HG03045 (cell line): ENCODE measurements around the gene MYH9.

ENCODE experiments used
- ATAC-seq: cut with Tn5 transposase; IDR thresholded peaks from one replicate; pipeline ENCODE4 v1.9.1; 2021; ENCODE audit warnings: mild to moderate bottlenecking, moderate library complexity; ENCODE audit not compliant: unreplicated experiment

Gene MYH9

DNA sequence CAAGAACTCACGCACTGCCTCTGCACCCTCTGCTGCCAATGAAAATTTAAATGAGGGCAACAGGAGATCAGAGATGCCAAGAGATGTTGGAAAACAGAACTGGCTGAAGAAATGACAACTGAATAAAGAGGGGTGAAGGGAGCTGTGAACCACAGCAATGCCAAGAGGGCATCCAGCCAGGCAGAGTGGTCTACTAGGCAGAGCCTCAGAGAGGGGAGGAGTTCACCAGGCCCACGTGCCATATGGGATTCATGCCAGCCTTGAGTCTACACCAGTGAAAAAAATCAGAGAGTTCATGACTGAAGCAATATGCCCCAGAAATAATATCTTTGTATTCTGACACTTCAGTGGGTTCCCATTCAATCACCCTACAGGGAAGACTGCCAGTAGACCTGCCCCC, 152.8 kb downstream of the MYH9 start:
- no peak for ATAC-seq

DNA sequence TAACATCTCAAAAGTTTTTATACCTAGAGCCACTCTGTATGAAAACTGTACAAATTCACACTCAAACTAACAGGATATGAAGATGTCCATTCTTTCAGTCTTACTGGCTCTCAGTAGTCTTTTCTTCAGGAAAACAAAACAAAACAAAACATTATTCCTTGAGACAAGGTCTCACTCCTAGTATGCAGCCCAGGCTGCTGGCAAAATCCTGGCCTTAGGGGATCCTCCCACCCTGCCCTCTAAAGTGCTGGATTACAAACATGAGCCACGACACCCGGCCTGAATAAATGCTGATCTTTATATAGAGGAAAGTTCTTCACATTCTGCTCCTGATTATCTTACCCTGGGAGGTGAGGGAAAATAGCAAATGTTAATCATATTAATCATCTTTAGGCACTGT, 153.6 kb downstream of the MYH9 start:
- ATAC-seq: no peak

DNA sequence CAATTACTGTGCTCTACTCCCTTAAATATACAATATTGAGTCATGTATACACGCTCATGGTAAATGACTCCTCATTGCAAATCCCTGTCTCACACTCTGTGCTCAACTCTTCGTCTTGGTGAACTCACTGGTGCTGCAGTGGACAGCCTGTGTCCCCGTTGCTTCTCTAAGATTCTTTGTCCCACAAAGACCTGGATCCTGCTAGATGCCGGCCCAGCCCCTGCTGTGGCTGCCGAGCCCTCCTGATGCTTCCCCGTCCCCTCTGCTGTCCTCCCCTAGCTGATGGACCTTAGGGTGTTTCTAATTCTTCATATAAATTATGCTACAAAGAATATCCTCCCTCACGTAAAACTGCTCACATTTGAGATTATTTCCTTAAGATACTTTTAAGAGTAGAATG, 154.0 kb downstream of the MYH9 start:
- no peak for ATAC-seq

DNA sequence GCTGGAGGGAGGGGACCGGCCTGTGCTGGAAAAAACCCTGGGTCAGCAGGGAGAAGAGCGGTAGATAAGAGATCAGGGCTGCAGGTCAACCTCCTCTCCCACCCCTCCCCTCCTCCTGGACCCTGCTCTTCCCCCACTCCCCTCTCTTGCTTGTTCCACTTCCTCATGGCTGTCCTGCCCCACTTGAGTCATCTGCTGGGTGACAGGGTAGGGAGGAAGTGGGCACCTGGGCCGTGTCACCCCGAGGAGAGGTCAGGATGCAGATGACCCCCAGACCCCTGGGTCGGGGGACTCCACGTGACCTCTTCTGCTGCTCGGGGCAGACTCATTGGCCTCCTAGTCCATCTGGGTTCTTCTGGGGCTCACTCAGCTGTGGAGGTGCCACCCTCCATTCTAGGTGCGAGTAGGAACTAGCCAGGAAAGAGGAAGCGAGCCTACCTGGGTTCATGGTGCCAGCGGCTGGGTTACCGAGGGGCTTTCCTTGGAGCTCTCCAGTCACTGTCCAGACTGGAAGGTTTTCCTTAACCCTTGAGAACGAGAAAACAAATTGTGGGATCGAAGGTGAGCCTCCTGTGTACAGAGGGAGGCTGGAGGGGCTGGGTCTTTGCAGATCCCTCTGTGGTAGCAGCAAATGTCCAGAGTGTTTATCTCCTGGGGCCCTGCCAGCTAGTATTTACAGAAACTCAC, 154.9 kb downstream of the MYH9 start:
- ATAC-seq: no peak
